DOHH2 (cell line): Measurements from ENCODE around the gene KNL1.

ENCODE experiments used
- H3F3A ChIP-seq: fragments of 200-600 bp; sonication (generic), shearing (Covaris generic); 2 replicates; pipeline ENCODE4 v1.6.0; 2016; ENCODE audit warnings: antibody characterized with exemption, mild to moderate bottlenecking; ENCODE audit not compliant: control insufficient read depth, insufficient read depth
- H3K27ac ChIP-seq: fragments of 200-600 bp; sonication (generic); 2 replicates; pipeline ENCODE4 v1.5.1; 2014; ENCODE audit warnings: low read depth, mild to moderate bottlenecking, low read length, moderate library complexity
- H3K27me3 ChIP-seq: fragments of 200-600 bp; sonication (generic); 2 replicates; pipeline ENCODE4 v1.6.1; 2014; ENCODE audit warnings: mild to moderate bottlenecking, low read length, mixed read lengths; ENCODE audit not compliant: control insufficient read depth
- H3K36me3 ChIP-seq: fragments of 200-600 bp; sonication (generic); 2 replicates; pipeline ENCODE4 v1.6.1; 2014; ENCODE audit warnings: mild to moderate bottlenecking, low read length, moderate library complexity, mixed read lengths; ENCODE audit not compliant: control insufficient read depth
- H3K4me1 ChIP-seq: fragments of 200-600 bp; sonication (generic); 2 replicates; pipeline ENCODE4 v1.6.1; 2014; ENCODE audit warnings: mild to moderate bottlenecking, low read length, mixed read lengths; ENCODE audit not compliant: control insufficient read depth
- H3K4me2 ChIP-seq: fragments of 200-600 bp; sonication (generic); 2 replicates; pipeline ENCODE4 v1.6.0; 2014; ENCODE audit warnings: mild to moderate bottlenecking, low read length, moderate library complexity
- H3K4me3 ChIP-seq: fragments of 200-600 bp; sonication (generic); 2 replicates; pipeline ENCODE4 v1.5.1; 2014; ENCODE audit warnings: mild to moderate bottlenecking, low read length, mixed read lengths
- H3K79me2 ChIP-seq: fragments of 200-600 bp; sonication (generic); 2 replicates; pipeline ENCODE4 v1.6.1; 2014; ENCODE audit warnings: mild to moderate bottlenecking, low read length, mixed read lengths; ENCODE audit not compliant: control insufficient read depth
- H3K9me2 ChIP-seq: fragments of 200-600 bp; sonication (generic); replicated peaks from 2 replicates; pipeline ENCODE4 v1.6.1; 2014; ENCODE audit warnings: mild to moderate bottlenecking, low read length, mixed read lengths; ENCODE audit not compliant: control insufficient read depth
- H3K9me3 ChIP-seq: fragments of 200-600 bp; sonication (generic); 2 replicates; pipeline ENCODE4 v1.6.1; 2014; ENCODE audit warnings: antibody characterized with exemption, low read length, mixed read lengths; ENCODE audit not compliant: control insufficient read depth, insufficient read depth
- H4K20me1 ChIP-seq: fragments of 200-600 bp; sonication (generic); 2 replicates; pipeline ENCODE4 v1.6.0; 2014; ENCODE audit warnings: low read depth, mild to moderate bottlenecking, antibody characterized with exemption, low read length, moderate library complexity; ENCODE audit not compliant: control insufficient read depth, insufficient read depth
- CTCF ChIP-seq: fragments of 200-600 bp; sonication (generic); IDR thresholded peaks from one replicate; pipeline ENCODE4 v1.5.1; 2014; ENCODE audit warnings: antibody characterized with exemption, mild to moderate bottlenecking, low read depth, low read length; ENCODE audit not compliant: poor library complexity, severe bottlenecking
- EZH2phosphoT487 ChIP-seq: fragments of 200-600 bp; sonication (generic); IDR thresholded peaks from 2 replicates; pipeline ENCODE4 v1.6.1; 2017; ENCODE audit warnings: borderline replicate concordance, mild to moderate bottlenecking, antibody characterized with exemption, low read length, moderate library complexity, mixed read lengths

Gene KNL1

GRCh38 chr15:40591389-40591788, 2.7 kb upstream of the KNL1 start:
- H3K9me3 ChIP-seq: no peaks in the 10 kb centered on the region
- no peak overlapping the region for H3K4me2 ChIP-seq
- no peak overlapping the region for H3K27ac ChIP-seq
- no peaks in the 10 kb centered on the region for H3K9me2 ChIP-seq
- TF ChIP-seq EZH2phosphoT487 (no peak), CTCF (no peak)
- H3K27me3 ChIP-seq: peaks cover 26% of the 10 kb centered on the region
- peaks cover 39% of the 10 kb centered on the region for H3K4me1 ChIP-seq
- peaks cover 11% of the 10 kb centered on the region; the same call in 1 of the 2 replicates for H3K36me3 ChIP-seq
- peaks cover 9% of the 10 kb centered on the region for H3F3A ChIP-seq
- H4K20me1 ChIP-seq: peaks cover 5% of the 10 kb centered on the region; the same call in 1 of the 2 replicates
- H3K79me2 ChIP-seq: peaks cover 22% of the 10 kb centered on the region
- no peak overlapping the region for H3K4me3 ChIP-seq

GRCh38 chr15:40593165-40593564, 884 bp upstream of the KNL1 start:
- Histone ChIP-seq H3K9me3 (no peaks in the 10 kb centered on the region), H3K4me2 (peak overlapping the region; percentile 64), H3K4me1 (peaks cover 56% of the 10 kb centered on the region), H3K79me2 (peaks cover 40% of the 10 kb centered on the region), H4K20me1 (peaks cover 5% of the 10 kb centered on the region; the same call in 1 of the 2 replicates), H3K27ac (no peak overlapping the region), H3K9me2 (no peaks in the 10 kb centered on the region), H3K27me3 (peaks cover 18% of the 10 kb centered on the region), H3K4me3 (peak overlapping the region; percentile 87; the same call in 1 of the 2 replicates), H3F3A (peaks cover 9% of the 10 kb centered on the region), H3K36me3 (peaks cover 21% of the 10 kb centered on the region)
- no peak for TF ChIP-seq EZH2phosphoT487
- TF ChIP-seq CTCF: no peak

- TF ChIP-seq CTCF: no peak
- TF ChIP-seq EZH2phosphoT487: no peak
- H3K79me2 ChIP-seq: peaks cover 52% of the 10 kb centered on the region
Observed at GRCh38 chr15:40594429-40594836, 384 bp downstream of the KNL1 start.

More at GRCh38 chr15:40594429-40594836, 384 bp downstream of the KNL1 start:
- no peaks in the 10 kb centered on the region for H3K9me2 ChIP-seq
- peaks cover 59% of the 10 kb centered on the region for H3K4me1 ChIP-seq
- peaks cover 5% of the 10 kb centered on the region for H3K27me3 ChIP-seq
- H3K4me2 ChIP-seq: peak overlapping the region; percentile 64
- peak overlapping the region; percentile 92 for H3K27ac ChIP-seq
- peaks cover 29% of the 10 kb centered on the region for H3K36me3 ChIP-seq
- H3K4me3 ChIP-seq: peak overlapping the region; percentile 87
- no peaks in the 10 kb centered on the region for H3K9me3 ChIP-seq
- 0 out of 2 replicates have a peak, but pooled peaks cover 5% of the 10 kb centered on the region for H4K20me1 ChIP-seq
- H3F3A ChIP-seq: peaks cover 9% of the 10 kb centered on the region
